Measurements from ENCODE around the gene CDH13.

CDH13 gene

GRCh38 chr16:82991966-82992675 is 365.4 kb downstream of the CDH13 start:
- Histone ChIP-seq H3K4me1 (ENCODE audit: insufficient read depth, poor library complexity, severe bottlenecking) (peaks cover 13% of the 10 kb centered on the region), H3K27me3 (ENCODE audit: insufficient read depth, poor library complexity, severe bottlenecking) (no peaks in the 10 kb centered on the region), H3K36me3 (ENCODE audit: low read depth) (0 out of 2 replicates have a peak, but pooled peaks cover 3% of the 10 kb centered on the region), H3K9me3 (ENCODE audit: severe bottlenecking) (no peaks in the 10 kb centered on the region), H3K4me3 (ENCODE audit: severe bottlenecking) (no peak overlapping the region), H3K27ac (ENCODE audit: poor library complexity, severe bottlenecking) (no peak overlapping the region)
- DNase-seq (ENCODE audit: low spot score) = no peak
- no peak for ATAC-seq (ENCODE audit: low read depth)
- TF ChIP-seq CTCF (IDR thresholded peaks at IDR 0.05; ENCODE audit: poor library complexity, severe bottlenecking) = no peak

GRCh38 chr16:82992786-82993185 is 366.0 kb downstream of the CDH13 start:
- H3K27ac ChIP-seq (ENCODE audit: poor library complexity, severe bottlenecking) = no peak overlapping the region
- DNase-seq (ENCODE audit: low spot score) (no peak), ATAC-seq (ENCODE audit: low read depth) (no peak)
- no peak overlapping the region for H3K4me3 ChIP-seq (ENCODE audit: severe bottlenecking)
- H3K36me3 ChIP-seq (ENCODE audit: low read depth) = 0 out of 2 replicates have a peak, but pooled peaks cover 3% of the 10 kb centered on the region
- H3K4me1 ChIP-seq (ENCODE audit: insufficient read depth, poor library complexity, severe bottlenecking) = peaks cover 13% of the 10 kb centered on the region
- H3K27me3 ChIP-seq (ENCODE audit: insufficient read depth, poor library complexity, severe bottlenecking) = no peaks in the 10 kb centered on the region
- no peaks in the 10 kb centered on the region for H3K9me3 ChIP-seq (ENCODE audit: severe bottlenecking)
- TF ChIP-seq CTCF (IDR thresholded peaks at IDR 0.05; ENCODE audit: poor library complexity, severe bottlenecking) = no peak

- H3K36me3 ChIP-seq (ENCODE audit: low read depth) = 0 out of 2 replicates have a peak, but pooled peaks cover 3% of the 10 kb centered on the region
- no peak for DNase-seq (ENCODE audit: low spot score)
- ATAC-seq (ENCODE audit: low read depth) = no peak
- TF ChIP-seq CTCF (IDR thresholded peaks at IDR 0.05; ENCODE audit: poor library complexity, severe bottlenecking) = no peak
- peaks cover 13% of the 10 kb centered on the region for H3K4me1 ChIP-seq (ENCODE audit: insufficient read depth, poor library complexity, severe bottlenecking)
- H3K9me3 ChIP-seq (ENCODE audit: severe bottlenecking) = no peaks in the 10 kb centered on the region
- no peaks in the 10 kb centered on the region for H3K27me3 ChIP-seq (ENCODE audit: insufficient read depth, poor library complexity, severe bottlenecking)
- H3K27ac ChIP-seq (ENCODE audit: poor library complexity, severe bottlenecking) = no peak overlapping the region
- no peak overlapping the region for H3K4me3 ChIP-seq (ENCODE audit: severe bottlenecking)
Observed at GRCh38 chr16:82993415-82993814, 366.6 kb downstream of the CDH13 start.

GRCh38 chr16:82993926-82994325 is 367.2 kb downstream of the CDH13 start:
- Histone ChIP-seq H3K9me3 (ENCODE audit: severe bottlenecking) (no peaks in the 10 kb centered on the region), H3K36me3 (ENCODE audit: low read depth) (0 out of 2 replicates have a peak, but pooled peaks cover 3% of the 10 kb centered on the region), H3K27ac (ENCODE audit: poor library complexity, severe bottlenecking) (no peak overlapping the region), H3K4me3 (ENCODE audit: severe bottlenecking) (no peak overlapping the region), H3K27me3 (ENCODE audit: insufficient read depth, poor library complexity, severe bottlenecking) (no peaks in the 10 kb centered on the region), H3K4me1 (ENCODE audit: insufficient read depth, poor library complexity, severe bottlenecking) (peaks cover 13% of the 10 kb centered on the region)
- no peak for TF ChIP-seq CTCF (IDR thresholded peaks at IDR 0.05; ENCODE audit: poor library complexity, severe bottlenecking)
- ATAC-seq (ENCODE audit: low read depth) (no peak), DNase-seq (ENCODE audit: low spot score) (no peak)

- TF ChIP-seq CTCF (IDR thresholded peaks at IDR 0.05; ENCODE audit: poor library complexity, severe bottlenecking) = no peak
- peak overlapping the region; percentile 74 for H3K27ac ChIP-seq (ENCODE audit: poor library complexity, severe bottlenecking)
- ATAC-seq (ENCODE audit: low read depth) (no peak), DNase-seq (ENCODE audit: low spot score) (no peak)
- H3K9me3 ChIP-seq (ENCODE audit: severe bottlenecking) = no peaks in the 10 kb centered on the region
- peaks cover 13% of the 10 kb centered on the region for H3K4me1 ChIP-seq (ENCODE audit: insufficient read depth, poor library complexity, severe bottlenecking)
- H3K27me3 ChIP-seq (ENCODE audit: insufficient read depth, poor library complexity, severe bottlenecking) = no peaks in the 10 kb centered on the region
- H3K36me3 ChIP-seq (ENCODE audit: low read depth) = 0 out of 2 replicates have a peak, but pooled peaks cover 3% of the 10 kb centered on the region
- H3K4me3 ChIP-seq (ENCODE audit: severe bottlenecking) = no peak overlapping the region
Observed at GRCh38 chr16:82995286-82995923, 368.6 kb downstream of the CDH13 start.

All from RWPE2 (cell line).